Measurements from ENCODE around the gene UMOD. TPM values are rescaled to one million over a fixed set of nuclear protein-coding genes. Genes with fewer than 3 reads are reported as not detected.

Gene UMOD
- total RNA-seq, 1 experiment from 2014 or later, result not detected

DNA sequence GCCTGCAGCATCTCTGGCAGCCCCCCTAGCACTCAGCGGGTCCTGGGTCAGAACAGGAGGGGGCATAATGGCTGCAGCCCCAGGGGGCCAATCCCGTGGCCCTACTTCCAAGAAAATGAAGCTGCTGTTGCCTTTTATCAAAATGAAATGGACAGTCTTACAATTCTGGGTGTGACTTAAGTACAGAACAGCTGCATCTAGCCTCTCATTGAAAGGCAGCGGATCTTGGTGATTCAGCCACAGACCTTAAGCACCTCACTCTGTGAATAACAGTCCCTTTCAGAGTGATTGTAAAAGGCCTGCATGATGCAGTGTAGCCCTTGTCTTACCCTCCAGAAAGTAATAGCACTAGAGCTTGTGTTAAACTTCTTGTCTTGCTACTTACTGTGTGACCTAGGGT is 11.5 kb upstream of the UMOD start:
- Mint-ChIP-seq H3K9me3 (ENCODE audit: unreplicated experiment) (no peaks in the 10 kb centered on the region), H3K27me3 (ENCODE audit: insufficient read depth, unreplicated experiment) (peaks cover 56% of the 10 kb centered on the region), H3K27ac (ENCODE audit: low read depth, unreplicated experiment) (no peak overlapping the region), H3K4me1 (ENCODE audit: insufficient read depth, unreplicated experiment) (no peaks in the 10 kb centered on the region), H3K36me3 (ENCODE audit: insufficient read depth, unreplicated experiment) (peaks cover 4% of the 10 kb centered on the region), H3K4me3 (ENCODE audit: unreplicated experiment) (no peak overlapping the region)
- CTCF ChIA-PET, result interaction anchor here (0.6 to 3.9 kb wide), 3 partner anchors 20 to 780 kb away, joined by 3 to 19 read pairs (median 4); no protein-coding TSS in a partner anchor
- intact Hi-C loops (cut with micrococcal nuclease), result no loop called here
- POLR2A ChIA-PET, result no interaction called here
- no peak for DNase-seq (ENCODE audit: unreplicated experiment)
- TF ChIP-seq, protein P1, sequence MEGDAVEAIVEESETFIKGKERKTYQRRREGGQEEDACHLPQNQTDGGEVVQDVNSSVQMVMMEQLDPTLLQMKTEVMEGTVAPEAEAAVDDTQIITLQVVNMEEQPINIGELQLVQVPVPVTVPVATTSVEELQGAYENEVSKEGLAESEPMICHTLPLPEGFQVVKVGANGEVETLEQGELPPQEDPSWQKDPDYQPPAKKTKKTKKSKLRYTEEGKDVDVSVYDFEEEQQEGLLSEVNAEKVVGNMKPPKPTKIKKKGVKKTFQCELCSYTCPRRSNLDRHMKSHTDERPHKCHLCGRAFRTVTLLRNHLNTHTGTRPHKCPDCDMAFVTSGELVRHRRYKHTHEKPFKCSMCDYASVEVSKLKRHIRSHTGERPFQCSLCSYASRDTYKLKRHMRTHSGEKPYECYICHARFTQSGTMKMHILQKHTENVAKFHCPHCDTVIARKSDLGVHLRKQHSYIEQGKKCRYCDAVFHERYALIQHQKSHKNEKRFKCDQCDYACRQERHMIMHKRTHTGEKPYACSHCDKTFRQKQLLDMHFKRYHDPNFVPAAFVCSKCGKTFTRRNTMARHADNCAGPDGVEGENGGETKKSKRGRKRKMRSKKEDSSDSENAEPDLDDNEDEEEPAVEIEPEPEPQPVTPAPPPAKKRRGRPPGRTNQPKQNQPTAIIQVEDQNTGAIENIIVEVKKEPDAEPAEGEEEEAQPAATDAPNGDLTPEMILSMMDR (IDR thresholded peaks at IDR 0.05; ENCODE audit: unreplicated experiment), result no peak
- no TSS peak for BruUV-seq (replicated peaks)

DNA sequence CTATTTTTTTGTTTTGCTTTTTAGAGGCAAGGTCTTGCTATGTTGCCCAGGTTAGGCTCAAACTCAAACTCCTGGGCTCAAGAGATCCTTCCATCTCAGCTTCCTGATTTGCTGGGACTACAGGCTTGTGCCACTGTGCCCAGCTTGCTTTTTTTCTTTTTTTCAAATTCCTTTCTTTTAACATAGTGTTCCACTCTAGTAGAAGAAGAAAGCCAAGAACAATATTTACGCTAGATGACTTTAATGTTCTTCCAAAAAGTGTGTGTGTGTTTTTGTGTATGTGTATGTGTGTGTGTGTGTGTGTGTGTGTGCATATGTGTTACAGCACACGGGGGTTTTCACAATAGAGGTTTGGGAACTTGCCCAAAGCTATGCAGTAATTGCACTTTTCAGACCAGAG is 10.7 kb upstream of the UMOD start:
- no TSS peak for BruUV-seq (replicated peaks)
- no peak for DNase-seq (ENCODE audit: unreplicated experiment)
- Mint-ChIP-seq H3K9me3 (ENCODE audit: unreplicated experiment) (no peaks in the 10 kb centered on the region), H3K36me3 (ENCODE audit: insufficient read depth, unreplicated experiment) (peaks cover 2% of the 10 kb centered on the region), H3K27ac (ENCODE audit: low read depth, unreplicated experiment) (no peak overlapping the region), H3K27me3 (ENCODE audit: insufficient read depth, unreplicated experiment) (peaks cover 57% of the 10 kb centered on the region), H3K4me3 (ENCODE audit: unreplicated experiment) (no peak overlapping the region), H3K4me1 (ENCODE audit: insufficient read depth, unreplicated experiment) (no peaks in the 10 kb centered on the region)
- ChIA-PET CTCF (interaction anchor here (0.7 to 3.9 kb wide), 2 partner anchors 21 to 200 kb away, joined by 3 to 19 read pairs; no protein-coding TSS in a partner anchor), POLR2A (no interaction called here)
- TF ChIP-seq, protein P1 (IDR thresholded peaks at IDR 0.05; ENCODE audit: unreplicated experiment), result no peak
- intact Hi-C loops (cut with micrococcal nuclease), result no loop called here

DNA sequence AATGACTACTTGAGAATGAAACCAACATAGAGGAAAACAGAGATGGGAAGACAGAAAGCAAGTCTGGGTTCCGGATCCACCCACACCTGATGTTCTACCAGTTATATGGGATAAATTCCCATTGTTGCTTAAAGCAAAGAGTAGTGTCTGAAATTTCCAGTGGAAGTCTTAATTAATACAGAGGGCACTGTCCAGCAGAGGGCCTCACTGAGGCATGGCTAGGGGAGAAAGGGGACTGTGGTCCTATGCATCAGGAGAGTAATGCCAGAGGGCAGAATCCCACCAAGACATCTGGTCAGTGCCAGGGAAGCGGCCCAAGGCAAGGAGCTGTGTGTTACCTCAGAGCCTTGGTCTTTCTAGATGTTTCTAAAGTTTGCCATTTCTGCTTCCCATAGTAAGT is 7.5 kb upstream of the UMOD start:
- ChIA-PET POLR2A (no interaction called here), CTCF (no interaction called here)
- no peaks in the 10 kb centered on the region for H3K36me3 Mint-ChIP-seq (ENCODE audit: insufficient read depth, unreplicated experiment)
- DNase-seq (ENCODE audit: unreplicated experiment), result no peak
- H3K9me3 Mint-ChIP-seq (ENCODE audit: unreplicated experiment), result peaks cover 8% of the 10 kb centered on the region
- H3K27ac Mint-ChIP-seq (ENCODE audit: low read depth, unreplicated experiment), result no peak overlapping the region
- H3K4me1 Mint-ChIP-seq (ENCODE audit: insufficient read depth, unreplicated experiment), result no peaks in the 10 kb centered on the region
- TF ChIP-seq, protein P1 (IDR thresholded peaks at IDR 0.05; ENCODE audit: unreplicated experiment), result no peak
- peaks cover 68% of the 10 kb centered on the region for H3K27me3 Mint-ChIP-seq (ENCODE audit: insufficient read depth, unreplicated experiment)
- intact Hi-C loops (cut with micrococcal nuclease), result no loop called here
- BruUV-seq (replicated peaks), result no TSS peak
- H3K4me3 Mint-ChIP-seq (ENCODE audit: unreplicated experiment), result no peak overlapping the region

DNA sequence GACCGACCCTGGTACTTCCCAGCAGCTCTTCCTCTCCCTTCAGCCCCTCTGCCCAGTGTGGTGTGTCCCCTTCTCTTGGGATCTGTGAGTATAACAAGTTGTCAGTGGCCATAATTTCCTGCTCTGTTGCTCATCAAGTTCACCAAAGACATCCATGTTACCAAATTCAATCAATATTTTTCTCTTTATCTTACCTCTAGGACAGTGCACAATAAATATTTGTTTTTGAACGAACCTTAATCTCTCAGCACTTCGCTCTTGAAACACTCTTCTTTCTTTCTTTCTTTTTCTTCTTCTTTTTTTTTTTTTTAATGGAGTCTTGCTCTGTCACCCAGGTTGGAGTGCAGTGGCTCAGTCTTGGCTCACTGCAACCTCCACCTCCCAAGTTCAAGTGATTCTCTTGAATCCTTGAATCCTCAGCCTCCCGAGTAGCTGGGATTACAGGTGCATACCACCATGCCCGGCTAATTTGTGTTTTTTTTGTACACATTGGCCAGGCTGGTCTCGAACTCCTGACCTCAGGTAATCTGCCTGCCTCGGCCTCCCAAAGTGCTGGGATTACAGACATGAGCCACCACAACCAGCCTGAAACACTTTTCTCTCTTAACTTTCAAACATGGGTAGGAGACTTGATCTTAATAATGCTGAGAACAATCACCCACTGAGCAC is 2.7 kb upstream of the UMOD start:
- Mint-ChIP-seq H3K4me1 (ENCODE audit: insufficient read depth, unreplicated experiment) (no peaks in the 10 kb centered on the region), H3K27ac (ENCODE audit: low read depth, unreplicated experiment) (no peak overlapping the region), H3K27me3 (ENCODE audit: insufficient read depth, unreplicated experiment) (peaks cover 51% of the 10 kb centered on the region), H3K36me3 (ENCODE audit: insufficient read depth, unreplicated experiment) (no peaks in the 10 kb centered on the region), H3K4me3 (ENCODE audit: unreplicated experiment) (no peak overlapping the region), H3K9me3 (ENCODE audit: unreplicated experiment) (peaks cover 8% of the 10 kb centered on the region)
- no peak for DNase-seq (ENCODE audit: unreplicated experiment)
- intact Hi-C loops (cut with micrococcal nuclease), result no loop called here
- ChIA-PET POLR2A (no interaction called here), CTCF (no interaction called here)
- no TSS peak for BruUV-seq (replicated peaks)
- TF ChIP-seq, protein P1 (IDR thresholded peaks at IDR 0.05; ENCODE audit: unreplicated experiment), result no peak
